ENCODE results near the gene SH2D2A.
"Not testable (repeated sequence)": the region's sequence is repeated elsewhere in the genome, so short reads cannot be mapped to it uniquely, and the experiment has no call there.

SH2D2A gene

GRCh38 chr1:156767879-156768604 is 48.6 kb downstream of the SH2D2A start:
- no peak for DNase-seq

DNA sequence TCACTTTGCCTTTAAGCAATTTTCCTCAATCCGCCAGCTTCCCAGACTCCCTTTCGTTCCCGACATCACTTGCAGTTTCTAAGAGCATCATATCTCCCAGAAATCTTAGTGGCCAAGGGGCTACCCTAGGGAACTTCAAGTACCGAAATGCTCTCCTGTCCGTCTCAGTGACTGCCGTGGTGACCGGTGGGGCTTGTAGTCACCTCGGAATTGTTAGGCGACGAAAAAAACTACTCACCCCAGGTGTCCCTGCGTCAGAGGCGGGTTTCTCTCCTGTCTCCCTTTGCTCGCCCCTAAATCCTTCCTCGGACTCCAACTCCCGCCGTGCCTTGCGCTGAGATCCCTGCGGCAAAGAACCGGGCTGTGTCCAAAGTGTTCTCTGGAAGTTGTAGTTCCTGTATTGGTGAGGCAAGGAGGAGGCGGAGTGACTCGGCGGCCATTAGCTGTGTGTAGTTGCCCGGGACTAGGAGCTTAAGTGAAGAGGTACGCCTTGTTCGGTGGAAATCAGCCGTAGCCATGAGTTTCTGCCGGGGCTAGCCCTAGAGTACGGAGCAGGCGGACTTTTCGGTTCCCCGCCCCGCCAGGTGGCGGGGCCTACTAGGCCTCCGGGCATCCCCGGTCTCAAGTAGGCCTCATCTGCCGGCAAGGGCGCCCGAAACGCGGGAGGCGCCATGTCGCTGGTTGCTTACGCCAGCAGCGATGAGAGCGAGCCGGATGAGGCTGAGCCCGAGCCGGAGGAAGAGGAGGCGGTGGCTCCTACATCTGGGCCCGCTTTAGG is 49.4 kb downstream of the SH2D2A start, which contains the start of gene PRCC:
Gene PRCC (plus strand): TSS at position 435 of the 778 bp plus-strand sequence. CDS start 237 bp downstream, at position 672.
- DNase-seq, result peak; percentile 99

GRCh38 chr1:156766298-156767100 is 50.1 kb downstream of the SH2D2A start:
- no peak for DNase-seq

DNA sequence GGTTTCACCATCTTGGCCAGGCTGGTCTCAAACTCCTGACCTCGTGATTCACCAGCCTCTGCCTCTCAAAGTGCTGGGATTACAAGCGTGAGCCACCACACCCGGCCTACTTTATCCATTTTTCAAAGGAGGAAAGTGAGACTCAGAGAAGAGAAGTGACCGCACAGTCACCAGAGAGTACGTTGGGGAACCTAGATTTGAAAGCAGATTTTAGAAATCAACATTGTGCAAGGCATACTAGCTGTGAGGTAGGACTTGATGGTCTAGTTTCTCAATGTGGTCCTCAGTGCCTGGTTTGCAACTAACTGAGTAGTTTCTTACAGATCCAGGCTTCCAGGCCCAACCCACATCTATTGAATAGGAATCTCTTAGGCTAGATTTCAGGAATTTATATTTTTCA is 51.0 kb downstream of the SH2D2A start:
- no peak for DNase-seq

- not testable (repeated sequence) for DNase-seq
These were observed 51.5 kb downstream of the SH2D2A start for GRCh38 chr1:156765136-156765535.

- no peak for DNase-seq
These were observed 55.9 kb downstream of the SH2D2A start for GRCh38 chr1:156760796-156761104.

DNA sequence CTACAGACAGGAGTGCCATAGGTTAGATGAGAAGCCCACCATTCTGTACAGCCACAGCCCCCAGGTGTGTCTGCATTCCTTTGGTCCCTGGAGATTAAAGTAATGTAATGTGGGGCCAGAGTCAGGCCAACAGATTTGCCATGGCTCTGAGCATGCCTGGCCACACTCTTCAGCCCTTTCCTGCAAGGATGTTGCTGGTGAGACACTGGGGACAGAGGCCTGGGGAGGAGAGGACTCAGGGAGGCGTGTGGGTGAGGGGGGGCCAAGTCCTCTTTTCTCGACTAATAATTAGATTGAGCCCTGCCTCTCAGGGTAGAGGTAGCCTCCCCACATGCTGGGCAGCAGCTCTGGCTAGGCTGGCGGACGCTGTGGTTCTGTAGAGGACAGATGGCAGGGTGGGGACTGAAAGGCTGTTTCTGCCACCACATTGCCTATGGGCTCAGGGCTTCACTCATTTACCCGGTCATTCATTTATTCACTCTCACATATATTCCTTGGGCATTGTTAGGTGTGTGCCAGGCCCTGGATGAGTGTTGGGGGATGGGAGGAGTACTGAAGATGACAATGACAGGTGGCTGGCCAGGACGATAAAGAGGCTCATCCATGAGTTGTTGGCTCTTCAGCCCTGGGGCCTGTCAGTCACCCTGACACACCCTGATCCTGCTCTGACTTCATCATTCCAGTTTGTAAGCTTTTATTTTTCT is 56.4 kb downstream of the SH2D2A start:
- DNase-seq, result no peak

DNA sequence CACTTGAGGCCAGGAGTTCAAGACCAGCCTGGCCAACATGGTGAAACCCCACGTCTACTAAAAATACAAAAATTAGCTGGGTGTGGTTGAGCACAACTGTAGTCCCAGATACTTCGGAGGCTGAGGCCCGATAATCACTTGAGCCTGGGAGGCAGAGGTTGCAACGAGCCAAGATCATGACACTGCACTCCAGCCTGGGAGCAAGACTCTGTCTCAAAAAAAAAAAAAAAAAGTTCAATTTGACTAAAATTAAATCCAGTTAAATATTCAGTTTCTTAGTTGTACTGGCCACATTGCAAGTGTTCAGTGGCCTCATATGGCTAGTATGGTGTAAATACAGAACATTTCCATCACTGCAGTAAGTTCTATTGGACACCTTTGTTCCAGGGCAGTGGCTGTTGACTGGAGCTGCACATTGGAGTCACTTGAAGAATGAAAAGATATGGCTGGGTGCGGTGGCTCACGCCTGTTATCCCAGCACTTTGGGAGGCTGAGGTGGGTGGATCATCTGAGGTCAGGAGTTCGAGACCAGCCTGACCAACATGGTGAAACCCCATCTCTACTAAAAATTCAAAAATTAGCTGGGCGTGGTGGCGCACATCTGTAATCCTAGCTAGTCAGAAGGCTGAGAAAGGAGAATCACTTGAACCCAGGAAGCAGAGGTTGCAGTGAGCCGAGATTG is 58.9 kb downstream of the SH2D2A start:
- DNase-seq, result not testable (repeated sequence)

- no peak for DNase-seq
These were observed 60.3 kb downstream of the SH2D2A start for GRCh38 chr1:156756355-156756754.
